GM12878 (cell line): ENCODE measurements around the gene FAXC. TPM values are rescaled to one million over a fixed set of nuclear protein-coding genes. Genes with fewer than 3 reads are reported as not detected.

Source experiments
- ATAC-seq: fragments of 200-7000 bp; cut with Tn5 transposase; 3 replicates; pipeline ENCODE4 v1.9.1; 2020; ENCODE audit warnings: mild to moderate bottlenecking, moderate library complexity
- BruUV-seq: library from RNA; stranded (reverse); fragments of 400-500 nt; replicated peaks from 2 replicates; lab custom pipeline; 2021; lab: Mats Ljungman, UMichigan
- CTCF ChIA-PET: fragments of 300-600 bp; sonication (Branson Sonifier 250); formaldehyde crosslinking; extraction: SDS; loops from one replicate; lab custom pipeline; 2021; ENCODE audit warnings: inconsistent platforms; lab: Yijun Ruan, JAX
- POLR2A ChIA-PET: fragments of 350-600 bp; formaldehyde crosslinking; extraction: SDS; loops from one replicate; lab custom pipeline; 2021; ENCODE audit warnings: inconsistent platforms; lab: Charles Lee
- RAD21 ChIA-PET: fragments of 300-600 bp; sonication (Branson Sonifier 250); formaldehyde crosslinking; loops from one replicate; lab custom pipeline; 2023; ENCODE audit warnings: antibody characterized with exemption; ENCODE audit not compliant: unreplicated experiment; lab: Charles Lee
- SMC1A ChIA-PET: fragments of 300-600 bp; sonication (Branson Sonifier 250); formaldehyde crosslinking; loops from one replicate; lab custom pipeline; 2023; ENCODE audit not compliant: unreplicated experiment, uncharacterized antibody; lab: Charles Lee
- DNase-seq: peaks from one replicate; pipeline ENCODE4 v3.0.0-alpha.2; 2011; ENCODE audit warnings: low read depth, low spot score
- FAIRE-seq: peaks from 3 replicates; lab custom pipeline; 2011; peaks lifted over from hg19 to GRCh38; lab: Jason Lieb, UNC
- H2AFZ ChIP-seq: 2 replicates; pipeline ENCODE4 v1.6.0; 2011; ENCODE audit warnings: low read depth, low read length, control low read depth; ENCODE audit not compliant: control insufficient read depth
- H3K27ac ChIP-seq: 2 replicates; pipeline ENCODE4 v1.5.1; 2011; ENCODE audit warnings: control low read depth; ENCODE audit not compliant: control insufficient read depth, insufficient read depth
- H3K27me3 ChIP-seq, 2 experiments: replicated peaks in 1 of 2; 2 replicates each; pipeline versions ENCODE4 v1.6.0 to v1.6.1; 2011; ENCODE audit warnings: low read length in 1 of 2; ENCODE audit not compliant: control insufficient read depth in 2 of 2, insufficient read depth in 2 of 2
- H3K36me3 ChIP-seq, 2 experiments: 2 replicates each; pipeline ENCODE4 v1.5.1; 2011; ENCODE audit warnings: low read length in 1 of 2; ENCODE audit not compliant: control insufficient read depth in 2 of 2, insufficient read depth in 2 of 2
- H3K4me1 ChIP-seq: 2 replicates; pipeline ENCODE4 v1.6.1; 2011; ENCODE audit warnings: mild to moderate bottlenecking, low read length, moderate library complexity, mixed read lengths; ENCODE audit not compliant: control insufficient read depth, insufficient read depth
- H3K4me2 ChIP-seq: 2 replicates; pipeline ENCODE4 v1.6.0; 2011; ENCODE audit warnings: control low read depth; ENCODE audit not compliant: control insufficient read depth, insufficient read depth
- H3K4me3 ChIP-seq: fragments of 200-600 bp; sonication (generic); 2 replicates; pipeline ENCODE4 v1.5.1; 2016
- H3K79me2 ChIP-seq: 2 replicates; pipeline ENCODE4 v1.6.0; 2011; ENCODE audit warnings: low read length; ENCODE audit not compliant: control insufficient read depth, insufficient read depth
- H3K9ac ChIP-seq: 2 replicates; pipeline ENCODE4 v1.8.0; 2011; ENCODE audit warnings: low read length, control low read depth, mixed read lengths; ENCODE audit not compliant: control insufficient read depth, insufficient read depth
- H3K9me3 ChIP-seq: replicated peaks from 3 replicates; pipeline ENCODE4 v1.5.1; 2011; ENCODE audit warnings: mild to moderate bottlenecking, low read length; ENCODE audit not compliant: control insufficient read depth, insufficient read depth
- H4K20me1 ChIP-seq: 2 replicates; pipeline ENCODE4 v1.6.0; 2011; ENCODE audit not compliant: control insufficient read depth, insufficient read depth
- CBFB ChIP-seq: IDR thresholded peaks from 2 replicates; pipeline ENCODE4 v1.6.1; 2016; ENCODE audit warnings: antibody characterized with exemption, low read depth
- CREM ChIP-seq: IDR thresholded peaks from 2 replicates; pipeline ENCODE4 v1.6.1; 2014; ENCODE audit warnings: antibody characterized with exemption, low read depth
- FOS ChIP-seq: IDR thresholded peaks from 3 replicates; pipeline ENCODE4 v1.6.1; 2011; ENCODE audit warnings: borderline replicate concordance; ENCODE audit not compliant: insufficient read length; ENCODE audit errors: extremely low read depth
- KDM1A ChIP-seq: fragments of 200-600 bp; sonication (generic); IDR thresholded peaks from 2 replicates; pipeline ENCODE4 v1.6.1; 2016; ENCODE audit warnings: borderline replicate concordance
- KLF5 ChIP-seq: fragments of 450-650 bp; IDR thresholded peaks from 2 replicates; pipeline ENCODE4 v1.6.1; 2014; ENCODE audit warnings: mild to moderate bottlenecking; ENCODE audit not compliant: partially characterized antibody
- SMC3 ChIP-seq: IDR thresholded peaks from 2 replicates; pipeline ENCODE4 v1.6.1; 2011; ENCODE audit warnings: low read length, improper control_type of control experiment, borderline replicate concordance
- ZNF24 ChIP-seq: fragments of 450-650 bp; IDR thresholded peaks from 2 replicates; pipeline ENCODE4 v1.6.1; 2017; ENCODE audit warnings: antibody characterized with exemption, mild to moderate bottlenecking
- ZNF687 ChIP-seq: fragments of 450-650 bp; IDR thresholded peaks from 2 replicates; pipeline ENCODE4 v1.6.1; 2017; ENCODE audit warnings: mild to moderate bottlenecking, moderate library complexity
- WGBS: methylation state at CpG from one replicate; pipeline ENCODE4 v1.1.6; 2016; ENCODE audit warnings: low lambda C conversion rate; ENCODE audit not compliant: insufficient replicate concordance, insufficient coverage; ENCODE audit errors: missing lambda C conversion rate; 5-methylcytosine and 5-hydroxymethylcytosine counted together
- in situ Hi-C: fragments of 300-500 bp; cut with MboI; formaldehyde crosslinking; loops from 9 replicates; pipeline ENCODE4 v1.14.3; 2018; ENCODE audit warnings: mixed read lengths
- intact Hi-C: fragments of 100-400 bp; cut with micrococcal nuclease; formaldehyde crosslinking; loops from one replicate; pipeline ENCODE4 v1.14.2; 2022; ENCODE audit not compliant: unreplicated experiment
- polyA plus RNA-seq, 11 experiments: library from polyadenylated mRNA; depleted of rRNA in 4 of 11; unstranded in 6 of 11; stranded (reverse) in 5 of 11; fragments of >200 nt; fragmentation: Nextera tagmentation in 4 of 11; fragmentation: Illumina TruSeq in 1 of 11; extraction: Ambion mirVana in 4 of 11; extraction: Trizol in 1 of 11; gene quantifications; 1 replicate in 1 of 11; 2 replicates in 10 of 11; pipeline versions ENCODE4 v1.2.1 to v1.2.3, GENCODE V29; 2011 to 2016; ENCODE audit warnings: inconsistent platforms in 2 of 11, missing spikeins in 2 of 11, low read depth in 1 of 11
- total RNA-seq, 4 experiments: library from RNA; depleted of rRNA in 3 of 4; stranded (reverse); fragments of >200 nt in 3 of 4; fragmentation: Illumina TruSeq in 1 of 4; extraction: Trizol in 1 of 4; gene quantifications; 2 replicates each; pipeline versions ENCODE4 v1.2.1 to v1.2.3, GENCODE V29; 2013 to 2021
- TF ChIP-seq, protein P1 (sequence below): fragments of 150-350 bp; IDR thresholded peaks from 2 replicates; pipeline ENCODE4 v1.6.1; 2014; ENCODE audit warnings: mild to moderate bottlenecking, low read depth, low read length

Gene FAXC
- total and polyA plus RNA-seq, 10 of the 15 experiments (the other 5 are each of a cell fraction or from before 2014, with no cell fraction given): not detected

DNA sequence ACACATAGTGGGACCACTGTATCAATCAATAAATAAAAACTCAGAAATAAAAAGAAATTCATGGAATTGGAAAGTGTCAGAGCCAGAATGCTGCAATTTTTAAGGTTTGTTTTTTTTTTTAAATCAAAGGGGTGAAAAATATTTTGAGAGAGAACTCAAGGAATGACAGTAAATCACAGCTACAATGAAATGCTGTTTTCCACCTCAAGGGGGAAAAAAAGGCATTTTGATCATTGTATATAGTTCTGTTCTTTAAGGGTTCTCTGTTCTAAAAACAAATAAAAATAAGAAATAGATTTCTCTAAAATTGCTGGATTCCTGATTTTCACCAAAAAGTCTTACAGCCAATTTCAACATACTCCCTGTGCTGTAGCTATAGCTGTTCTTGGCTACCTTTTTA lies 24.5 kb downstream of the FAXC start:
- no peaks in the 10 kb centered on the region for H3K36me3 ChIP-seq
- no peak overlapping the region for H3K4me2 ChIP-seq
- no peak overlapping the region for H2AFZ ChIP-seq
- in situ Hi-C loops (no loop called here), intact Hi-C loops (no loop called here)
- H3K9me3 ChIP-seq: no peaks in the 10 kb centered on the region
- no peaks in the 10 kb centered on the region; a peak in 2 of 4 replicates for H3K27me3 ChIP-seq
- ChIA-PET RAD21 (no interaction called here), POLR2A (interaction anchor here (0.6 kb wide), 1 partner anchor 1783 kb away, joined by 5 read pairs; no protein-coding TSS in a partner anchor), SMC1A (interaction anchor here (0.9 to 1.2 kb wide), 3 partner anchors 12 to 421 kb away, joined by 3 to 6 read pairs (median 3); no protein-coding TSS in a partner anchor), CTCF (interaction anchor here (1.2 to 1.4 kb wide), 3 partner anchors 18 to 109 kb away, joined by 3 to 4 read pairs (median 4); no protein-coding TSS in a partner anchor)
- DNase-seq: no peak
- H4K20me1 ChIP-seq: no peaks in the 10 kb centered on the region
- no peaks in the 10 kb centered on the region for H3K4me1 ChIP-seq
- no peak overlapping the region for H3K27ac ChIP-seq
- no peak overlapping the region for H3K4me3 ChIP-seq
- TF ChIP-seq KDM1A (no peak), CBFB (no peak), ZNF687 (no peak)
- no peak for ATAC-seq
- no peaks in the 10 kb centered on the region for H3K79me2 ChIP-seq
- no peak for FAIRE-seq
- no peak overlapping the region for H3K9ac ChIP-seq
- no TSS peak for BruUV-seq

DNA sequence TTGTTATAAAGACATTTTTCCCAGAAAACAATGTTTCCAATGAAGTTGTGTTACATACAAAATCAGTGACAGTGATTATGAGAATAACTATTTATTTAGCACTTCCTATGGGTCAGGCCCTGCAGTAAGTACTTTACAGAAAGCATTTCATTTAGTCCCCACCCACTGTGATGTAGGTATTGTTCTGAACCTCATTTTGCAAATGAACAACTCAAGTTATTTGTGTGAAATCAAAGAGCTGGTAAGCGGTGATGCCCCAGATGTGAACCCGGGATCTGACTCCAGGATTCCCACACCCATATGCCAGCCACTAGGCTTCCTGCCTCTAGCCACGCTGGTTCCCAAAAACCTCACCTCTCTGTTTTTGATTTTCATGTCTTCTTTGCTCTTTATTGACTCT lies 30.9 kb downstream of the FAXC start:
- BruUV-seq: no TSS peak
- ChIA-PET POLR2A (no interaction called here), SMC1A (no interaction called here), RAD21 (no interaction called here), CTCF (no interaction called here)
- Histone ChIP-seq H3K36me3 (no peaks in the 10 kb centered on the region), H3K4me2 (no peak overlapping the region), H3K4me3 (no peak overlapping the region), H3K27me3 (no peaks in the 10 kb centered on the region; a peak in 2 of 4 replicates), H4K20me1 (no peaks in the 10 kb centered on the region), H2AFZ (no peak overlapping the region), H3K9me3 (no peaks in the 10 kb centered on the region), H3K79me2 (no peaks in the 10 kb centered on the region), H3K27ac (no peak overlapping the region), H3K4me1 (no peaks in the 10 kb centered on the region), H3K9ac (no peak overlapping the region)
- FAIRE-seq (no peak), DNase-seq (no peak), ATAC-seq (no peak)
- intact Hi-C loops: no loop called here
- no peak for TF ChIP-seq FOS
- no peak for TF ChIP-seq KLF5
- no peak for TF ChIP-seq ZNF24
- TF ChIP-seq, protein P1, sequence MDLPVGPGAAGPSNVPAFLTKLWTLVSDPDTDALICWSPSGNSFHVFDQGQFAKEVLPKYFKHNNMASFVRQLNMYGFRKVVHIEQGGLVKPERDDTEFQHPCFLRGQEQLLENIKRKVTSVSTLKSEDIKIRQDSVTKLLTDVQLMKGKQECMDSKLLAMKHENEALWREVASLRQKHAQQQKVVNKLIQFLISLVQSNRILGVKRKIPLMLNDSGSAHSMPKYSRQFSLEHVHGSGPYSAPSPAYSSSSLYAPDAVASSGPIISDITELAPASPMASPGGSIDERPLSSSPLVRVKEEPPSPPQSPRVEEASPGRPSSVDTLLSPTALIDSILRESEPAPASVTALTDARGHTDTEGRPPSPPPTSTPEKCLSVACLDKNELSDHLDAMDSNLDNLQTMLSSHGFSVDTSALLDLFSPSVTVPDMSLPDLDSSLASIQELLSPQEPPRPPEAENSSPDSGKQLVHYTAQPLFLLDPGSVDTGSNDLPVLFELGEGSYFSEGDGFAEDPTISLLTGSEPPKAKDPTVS: no peak
- TF ChIP-seq CREM: no peak
- no peak for TF ChIP-seq SMC3
- WGBS: 33% methylated on average over 3 of the region's 3 CpGs
- in situ Hi-C loops: no loop called here
